Liver (tissue), 9 donors: ENCODE results near the gene INTS3. TPM values are rescaled to one million over a fixed set of nuclear protein-coding genes. Genes with fewer than 3 reads are reported as not detected.

Source experiments
- DNase-seq: peaks from one replicate; pipeline ENCODE4 v3.0.0-alpha.2; 2017; ENCODE audit warnings: low spot score
- H3K27ac ChIP-seq, 2 donors: one replicate each; pipeline ENCODE4 v1.7.0; 2013; ENCODE audit warnings: inconsistent platforms in 2 of 2, low read length in 2 of 2, control low read depth in 1 of 2, low read depth in 1 of 2, mild to moderate bottlenecking in 1 of 2
- H3K27me3 ChIP-seq, 4 donors: one replicate each; pipeline versions ENCODE4 v1.6.1 to v1.7.0; 2013; ENCODE audit warnings: low read length in 3 of 4, inconsistent platforms in 1 of 4, mild to moderate bottlenecking in 1 of 4, moderate library complexity in 1 of 4; ENCODE audit not compliant: control insufficient read depth in 4 of 4, insufficient read depth in 4 of 4
- H3K36me3 ChIP-seq, 4 donors: one replicate each; pipeline versions ENCODE4 v1.6.1 to v1.7.0; 2013; ENCODE audit warnings: low read length in 3 of 4, mild to moderate bottlenecking in 3 of 4, low read depth in 1 of 4, moderate library complexity in 1 of 4; ENCODE audit not compliant: control insufficient read depth in 4 of 4, insufficient read depth in 3 of 4
- H3K4me1 ChIP-seq, 4 donors: one replicate each; pipeline versions ENCODE4 v1.6.1 to v1.7.0; 2013; ENCODE audit warnings: low read length in 3 of 4, mild to moderate bottlenecking in 3 of 4, moderate library complexity in 1 of 4; ENCODE audit not compliant: control insufficient read depth in 4 of 4, insufficient read depth in 4 of 4
- H3K4me3 ChIP-seq, 3 donors: one replicate each; pipeline versions ENCODE4 v1.6.1 to v1.7.0; 2013; ENCODE audit warnings: low read length in 3 of 3, control low read depth in 1 of 3, low read depth in 1 of 3, mild to moderate bottlenecking in 1 of 3
- H3K9ac ChIP-seq, 2 donors: one replicate each; pipeline ENCODE4 v1.7.0; 2013; ENCODE audit warnings: low read length in 2 of 2, mild to moderate bottlenecking in 2 of 2, moderate library complexity in 2 of 2, control low read depth in 1 of 2, low read depth in 1 of 2
- H3K9me3 ChIP-seq, 4 donors: one replicate each; pipeline versions ENCODE4 v1.6.1 to v1.7.0; 2013; ENCODE audit warnings: low read length in 3 of 4; ENCODE audit not compliant: control insufficient read depth in 4 of 4
- EGR1 ChIP-seq, 2 donors: IDR thresholded peaks; 2 replicates each; pipeline ENCODE4 v1.6.1; 2016 to 2018; ENCODE audit warnings: antibody characterized with exemption in 2 of 2, low read depth in 2 of 2
- FOXA1 ChIP-seq: IDR thresholded peaks from 2 replicates; pipeline ENCODE4 v1.6.1; 2016; ENCODE audit warnings: antibody characterized with exemption
- FOXA2 ChIP-seq: IDR thresholded peaks from 2 replicates; pipeline ENCODE4 v1.6.1; 2016; ENCODE audit warnings: antibody characterized with exemption
- GABPA ChIP-seq, 2 donors: IDR thresholded peaks in 1 of 2; conservative IDR thresholded peaks in 1 of 2; 2 replicates each; pipeline ENCODE4 v1.6.1; 2016; ENCODE audit warnings: antibody characterized with exemption in 2 of 2, mild to moderate bottlenecking in 1 of 2, moderate library complexity in 1 of 2
- HNF4A ChIP-seq, 2 donors: conservative IDR thresholded peaks; 2 replicates each; pipeline ENCODE4 v1.6.1; 2016; ENCODE audit warnings: antibody characterized with exemption in 2 of 2, mild to moderate bottlenecking in 2 of 2
- HNF4G ChIP-seq: IDR thresholded peaks from 2 replicates; pipeline ENCODE4 v1.6.1; 2016; ENCODE audit warnings: antibody characterized with exemption
- JUND ChIP-seq, 2 donors: IDR thresholded peaks; 2 replicates each; pipeline ENCODE4 v1.6.1; 2016; ENCODE audit warnings: antibody characterized with exemption in 2 of 2
- NR2F2 ChIP-seq: IDR thresholded peaks from 2 replicates; pipeline ENCODE4 v1.6.1; 2016; ENCODE audit warnings: antibody characterized with exemption
- RAD21 ChIP-seq, 2 donors: IDR thresholded peaks; 2 replicates each; pipeline ENCODE4 v1.6.1; 2016; ENCODE audit warnings: antibody characterized with exemption in 2 of 2, mild to moderate bottlenecking in 2 of 2
- RXRA ChIP-seq, 2 donors: IDR thresholded peaks; 2 replicates each; pipeline ENCODE4 v1.6.1; 2017 to 2018; ENCODE audit warnings: antibody characterized with exemption in 2 of 2, mild to moderate bottlenecking in 1 of 2
- SP1 ChIP-seq: IDR thresholded peaks from 2 replicates; pipeline ENCODE4 v1.6.1; 2018; ENCODE audit warnings: antibody characterized with exemption, mild to moderate bottlenecking
- TAF1 ChIP-seq: conservative IDR thresholded peaks from 2 replicates; pipeline ENCODE4 v1.6.1; 2016; ENCODE audit warnings: antibody characterized with exemption, mild to moderate bottlenecking
- YY1 ChIP-seq: IDR thresholded peaks from 2 replicates; pipeline ENCODE4 v1.6.1; 2016; ENCODE audit warnings: antibody characterized with exemption, mild to moderate bottlenecking
- WGBS: extraction: QIAGEN DNeasy Blood & Tissue Kit; methylation state at CpG from one replicate; pipeline ENCODE4 v1.1.7; 2013; 5-methylcytosine and 5-hydroxymethylcytosine counted together
- polyA plus RNA-seq, 2 donors: library from polyadenylated mRNA; stranded (reverse) in 1 of 2; unstranded in 1 of 2; fragments of 200-250 nt in 1 of 2; fragments of >200 nt in 1 of 2; fragmentation: Nextera tagmentation in 1 of 2; extraction: Ambion mirVana in 1 of 2; gene quantifications; one replicate each; pipeline versions ENCODE4 v1.2.1 to v1.2.3, GENCODE V29; 2013 to 2015
- total RNA-seq, 2 donors: library from RNA; depleted of rRNA; stranded (reverse); fragments of >200 nt; gene quantifications; one replicate each; pipeline ENCODE4 v1.2.3, GENCODE V29; 2014
- TF ChIP-seq, protein P1 (sequence below): IDR thresholded peaks from 2 replicates; pipeline ENCODE4 v1.6.1; 2016; ENCODE audit warnings: antibody characterized with exemption
- TF ChIP-seq, protein P2 (sequence below): IDR thresholded peaks from 2 replicates; pipeline ENCODE4 v1.6.1; 2016; ENCODE audit warnings: antibody characterized with exemption, mild to moderate bottlenecking
- TF ChIP-seq, protein P3 (sequence below): fragments of 150-350 bp; IDR thresholded peaks from 2 replicates; pipeline ENCODE4 v1.5.1; 2017; ENCODE audit warnings: improper control_type of control experiment, low read depth, low read length; ENCODE audit not compliant: missing input control
- TF ChIP-seq, protein P4 (sequence below): IDR thresholded peaks from 2 replicates; pipeline ENCODE4 v1.6.1; 2016; ENCODE audit warnings: antibody characterized with exemption
- TF ChIP-seq, protein P5 (sequence below): IDR thresholded peaks from 2 replicates; pipeline ENCODE4 v1.6.1; 2016; ENCODE audit warnings: antibody characterized with exemption
- donor health status: healthy.
- donor health status: healthy.
- donor health status: healthy.
- donor health status: healthy.
- donor health status: healthy.

INTS3 gene
- total and polyA plus RNA-seq, 4 donors: 9.0 to 26.0 (median 15.2) TPM

DNA sequence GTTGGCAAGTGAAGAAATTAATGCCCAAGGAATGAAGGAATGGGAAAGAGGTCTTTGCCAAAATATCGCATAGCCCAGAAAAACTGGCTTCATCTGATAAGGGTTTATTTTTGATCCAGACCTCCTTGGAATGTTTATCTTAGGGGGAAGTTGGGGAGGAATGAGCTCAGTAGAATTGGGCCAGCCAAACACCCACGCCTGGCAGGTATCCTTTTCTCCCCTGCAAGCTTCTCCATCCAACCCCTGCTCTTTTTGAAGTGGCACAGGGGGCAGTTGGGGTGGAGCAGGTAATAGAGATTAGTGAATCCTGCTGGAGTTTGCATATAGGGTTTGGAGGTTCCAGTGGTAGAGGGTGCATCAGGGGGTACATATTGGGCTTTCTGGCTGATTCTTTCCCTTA lies 21.1 kb downstream of the INTS3 start:
- Histone ChIP-seq H3K4me3 (no peak overlapping the region), H3K27me3 (no peaks in the 10 kb centered on the region), H3K4me1 (peaks cover 0 to 16% (median 3%) of the 10 kb centered on the region in 4 donors), H3K27ac (no peak overlapping the region), H3K9me3 (no peaks in the 10 kb centered on the region), H3K36me3 (peaks cover 6 to 57% (median 51%) of the 10 kb centered on the region in 4 donors), H3K9ac (no peak overlapping the region)
- 85% methylated on average over 2 of the region's 2 CpGs for WGBS
- no peak for TF ChIP-seq YY1
- no peak for TF ChIP-seq JUND (IDR thresholded peaks at IDR 0.05)
- no peak for TF ChIP-seq GABPA (IDR thresholded peaks at IDR 0.05 in 1 of 2, conservative IDR thresholded peaks at IDR 0.05 in 1 of 2)
- TF ChIP-seq FOXA2: no peak
- TF ChIP-seq, protein P1, sequence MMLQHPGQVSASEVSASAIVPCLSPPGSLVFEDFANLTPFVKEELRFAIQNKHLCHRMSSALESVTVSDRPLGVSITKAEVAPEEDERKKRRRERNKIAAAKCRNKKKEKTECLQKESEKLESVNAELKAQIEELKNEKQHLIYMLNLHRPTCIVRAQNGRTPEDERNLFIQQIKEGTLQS: no peak
- TF ChIP-seq RAD21 (IDR thresholded peaks at IDR 0.05): no peak
- no peak for DNase-seq

DNA sequence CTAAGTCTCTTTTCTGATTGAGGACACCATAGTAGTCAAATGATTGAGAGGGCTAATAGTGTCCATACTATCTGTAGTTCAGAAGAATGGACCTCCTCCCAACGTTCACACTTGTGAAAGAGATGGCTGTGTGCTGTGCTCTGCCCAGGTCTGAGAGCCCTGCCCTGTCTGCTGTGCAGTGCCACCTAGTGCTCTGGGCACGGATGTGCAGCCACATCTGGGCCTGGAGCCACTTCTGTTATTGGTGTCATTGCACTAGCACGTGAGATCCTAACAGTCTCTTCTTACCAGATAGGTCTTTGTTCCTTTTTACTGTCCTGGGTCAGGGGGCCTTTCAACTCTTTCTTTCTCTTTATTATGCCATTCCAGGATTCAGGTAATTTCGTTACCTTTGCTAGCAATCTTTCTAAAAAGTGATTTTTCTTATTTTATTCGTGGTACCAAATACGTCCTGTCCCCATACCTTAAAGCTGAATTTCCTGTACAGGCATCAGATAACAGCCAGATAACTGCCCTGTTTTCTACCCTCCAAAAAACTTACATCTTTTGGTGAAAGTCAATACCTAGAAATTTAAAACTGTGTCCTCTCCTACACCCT lies 21.7 kb downstream of the INTS3 start:
- peak; percentile 79 for DNase-seq
- Histone ChIP-seq H3K9ac (no peak overlapping the region), H3K27ac (peak overlapping the region in 1 of 2 donors; percentile 41)

More for the DNA sequence above, 21.7 kb downstream of the INTS3 start:
- peaks cover 2 to 58% (median 53%) of the 10 kb centered on the region in 4 donors for H3K36me3 ChIP-seq
- no peaks in the 10 kb centered on the region for H3K9me3 ChIP-seq
- H3K27me3 ChIP-seq: no peaks in the 10 kb centered on the region
- no peak overlapping the region for H3K4me3 ChIP-seq
- H3K4me1 ChIP-seq: peaks cover 0 to 13% (median 3%) of the 10 kb centered on the region in 4 donors
- WGBS: 42% methylated on average over 6 of the region's 6 CpGs
- TF ChIP-seq, protein P2, sequence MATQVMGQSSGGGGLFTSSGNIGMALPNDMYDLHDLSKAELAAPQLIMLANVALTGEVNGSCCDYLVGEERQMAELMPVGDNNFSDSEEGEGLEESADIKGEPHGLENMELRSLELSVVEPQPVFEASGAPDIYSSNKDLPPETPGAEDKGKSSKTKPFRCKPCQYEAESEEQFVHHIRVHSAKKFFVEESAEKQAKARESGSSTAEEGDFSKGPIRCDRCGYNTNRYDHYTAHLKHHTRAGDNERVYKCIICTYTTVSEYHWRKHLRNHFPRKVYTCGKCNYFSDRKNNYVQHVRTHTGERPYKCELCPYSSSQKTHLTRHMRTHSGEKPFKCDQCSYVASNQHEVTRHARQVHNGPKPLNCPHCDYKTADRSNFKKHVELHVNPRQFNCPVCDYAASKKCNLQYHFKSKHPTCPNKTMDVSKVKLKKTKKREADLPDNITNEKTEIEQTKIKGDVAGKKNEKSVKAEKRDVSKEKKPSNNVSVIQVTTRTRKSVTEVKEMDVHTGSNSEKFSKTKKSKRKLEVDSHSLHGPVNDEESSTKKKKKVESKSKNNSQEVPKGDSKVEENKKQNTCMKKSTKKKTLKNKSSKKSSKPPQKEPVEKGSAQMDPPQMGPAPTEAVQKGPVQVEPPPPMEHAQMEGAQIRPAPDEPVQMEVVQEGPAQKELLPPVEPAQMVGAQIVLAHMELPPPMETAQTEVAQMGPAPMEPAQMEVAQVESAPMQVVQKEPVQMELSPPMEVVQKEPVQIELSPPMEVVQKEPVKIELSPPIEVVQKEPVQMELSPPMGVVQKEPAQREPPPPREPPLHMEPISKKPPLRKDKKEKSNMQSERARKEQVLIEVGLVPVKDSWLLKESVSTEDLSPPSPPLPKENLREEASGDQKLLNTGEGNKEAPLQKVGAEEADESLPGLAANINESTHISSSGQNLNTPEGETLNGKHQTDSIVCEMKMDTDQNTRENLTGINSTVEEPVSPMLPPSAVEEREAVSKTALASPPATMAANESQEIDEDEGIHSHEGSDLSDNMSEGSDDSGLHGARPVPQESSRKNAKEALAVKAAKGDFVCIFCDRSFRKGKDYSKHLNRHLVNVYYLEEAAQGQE: peak; percentile 28
- TF ChIP-seq HNF4A (conservative IDR thresholded peaks at IDR 0.05) (peak in 1 of 2 donors; percentile 26), JUND (IDR thresholded peaks at IDR 0.05) (no peak), RAD21 (IDR thresholded peaks at IDR 0.05) (peak; percentile 99 to 100), GABPA (IDR thresholded peaks at IDR 0.05 in 1 of 2, conservative IDR thresholded peaks at IDR 0.05 in 1 of 2) (no peak), SP1 (peak; percentile 22), RXRA (IDR thresholded peaks at IDR 0.05) (peak; percentile 51 to 57), NR2F2 (no peak), EGR1 (IDR thresholded peaks at IDR 0.05; ENCODE audit: low read depth in 2 of 2) (no peak), TAF1 (no peak), HNF4G (no peak), YY1 (peak; percentile 43), FOXA2 (no peak), FOXA1 (peak; percentile 15)
- TF ChIP-seq, protein P3, sequence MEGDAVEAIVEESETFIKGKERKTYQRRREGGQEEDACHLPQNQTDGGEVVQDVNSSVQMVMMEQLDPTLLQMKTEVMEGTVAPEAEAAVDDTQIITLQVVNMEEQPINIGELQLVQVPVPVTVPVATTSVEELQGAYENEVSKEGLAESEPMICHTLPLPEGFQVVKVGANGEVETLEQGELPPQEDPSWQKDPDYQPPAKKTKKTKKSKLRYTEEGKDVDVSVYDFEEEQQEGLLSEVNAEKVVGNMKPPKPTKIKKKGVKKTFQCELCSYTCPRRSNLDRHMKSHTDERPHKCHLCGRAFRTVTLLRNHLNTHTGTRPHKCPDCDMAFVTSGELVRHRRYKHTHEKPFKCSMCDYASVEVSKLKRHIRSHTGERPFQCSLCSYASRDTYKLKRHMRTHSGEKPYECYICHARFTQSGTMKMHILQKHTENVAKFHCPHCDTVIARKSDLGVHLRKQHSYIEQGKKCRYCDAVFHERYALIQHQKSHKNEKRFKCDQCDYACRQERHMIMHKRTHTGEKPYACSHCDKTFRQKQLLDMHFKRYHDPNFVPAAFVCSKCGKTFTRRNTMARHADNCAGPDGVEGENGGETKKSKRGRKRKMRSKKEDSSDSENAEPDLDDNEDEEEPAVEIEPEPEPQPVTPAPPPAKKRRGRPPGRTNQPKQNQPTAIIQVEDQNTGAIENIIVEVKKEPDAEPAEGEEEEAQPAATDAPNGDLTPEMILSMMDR: peak; percentile 97
- TF ChIP-seq, protein P4, sequence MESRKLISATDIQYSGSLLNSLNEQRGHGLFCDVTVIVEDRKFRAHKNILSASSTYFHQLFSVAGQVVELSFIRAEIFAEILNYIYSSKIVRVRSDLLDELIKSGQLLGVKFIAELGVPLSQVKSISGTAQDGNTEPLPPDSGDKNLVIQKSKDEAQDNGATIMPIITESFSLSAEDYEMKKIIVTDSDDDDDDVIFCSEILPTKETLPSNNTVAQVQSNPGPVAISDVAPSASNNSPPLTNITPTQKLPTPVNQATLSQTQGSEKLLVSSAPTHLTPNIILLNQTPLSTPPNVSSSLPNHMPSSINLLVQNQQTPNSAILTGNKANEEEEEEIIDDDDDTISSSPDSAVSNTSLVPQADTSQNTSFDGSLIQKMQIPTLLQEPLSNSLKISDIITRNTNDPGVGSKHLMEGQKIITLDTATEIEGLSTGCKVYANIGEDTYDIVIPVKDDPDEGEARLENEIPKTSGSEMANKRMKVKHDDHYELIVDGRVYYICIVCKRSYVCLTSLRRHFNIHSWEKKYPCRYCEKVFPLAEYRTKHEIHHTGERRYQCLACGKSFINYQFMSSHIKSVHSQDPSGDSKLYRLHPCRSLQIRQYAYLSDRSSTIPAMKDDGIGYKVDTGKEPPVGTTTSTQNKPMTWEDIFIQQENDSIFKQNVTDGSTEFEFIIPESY: no peak
- TF ChIP-seq, protein P1: no peak
- TF ChIP-seq, protein P5, sequence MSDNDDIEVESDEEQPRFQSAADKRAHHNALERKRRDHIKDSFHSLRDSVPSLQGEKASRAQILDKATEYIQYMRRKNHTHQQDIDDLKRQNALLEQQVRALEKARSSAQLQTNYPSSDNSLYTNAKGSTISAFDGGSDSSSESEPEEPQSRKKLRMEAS: no peak
